Esophagus muscularis mucosa (tissue), 4 donors: ENCODE results near the gene ITLN1. TPM values are rescaled to one million over a fixed set of nuclear protein-coding genes. Genes with fewer than 3 reads are reported as not detected.
"Not testable (repeated sequence)": the region's sequence is repeated elsewhere in the genome, so short reads cannot be mapped to it uniquely, and the experiment has no call there.

Source experiments
- DNase-seq: peaks from one replicate; pipeline ENCODE4 v3.0.0-alpha.2; 2017; ENCODE audit errors: extremely low spot score
- H3K27ac ChIP-seq, 4 donors: fragments of 200-600 bp; sonication (generic); replicated peaks in 1 of 4; 1 replicate in 3 of 4; 2 replicates in 1 of 4; pipeline ENCODE4 v1.5.1; 2016 to 2019; ENCODE audit warnings: mild to moderate bottlenecking in 1 of 4
- H3K27me3 ChIP-seq, 4 donors: fragments of 200-600 bp; sonication (generic); one replicate each; pipeline versions ENCODE4 v1.5.1 to v1.6.0; 2016 to 2019
- H3K36me3 ChIP-seq, 4 donors: fragments of 200-600 bp; sonication (generic); one replicate each; pipeline ENCODE4 v1.5.1; 2016 to 2019
- H3K4me1 ChIP-seq, 4 donors: fragments of 200-600 bp; sonication (generic); one replicate each; pipeline ENCODE4 v1.5.1; 2016 to 2019
- H3K4me3 ChIP-seq, 4 donors: fragments of 200-600 bp; sonication (generic); 1 replicate in 2 of 4; 2 replicates in 2 of 4; pipeline ENCODE4 v1.5.1; 2016 to 2019; ENCODE audit warnings: mild to moderate bottlenecking in 4 of 4, moderate library complexity in 1 of 4
- H3K9me3 ChIP-seq, 4 donors: fragments of 200-600 bp; sonication (generic); 1 replicate in 3 of 4; 2 replicates in 1 of 4; pipeline ENCODE4 v1.5.1; 2016 to 2019
- CTCF ChIP-seq, 3 experiments: fragments of 200-600 bp in 2 of 3; fragments of 450-650 bp in 1 of 3; sonication (generic) in 2 of 3; IDR thresholded peaks; one replicate each; pipeline ENCODE4 v1.5.1; 2017 to 2019; ENCODE audit warnings: antibody characterized with exemption in 3 of 3, mild to moderate bottlenecking in 2 of 3, moderate library complexity in 1 of 3
- EP300 ChIP-seq: sonication (generic); formaldehyde crosslinking; IDR thresholded peaks from one replicate; pipeline ENCODE4 v1.6.1; 2017; ENCODE audit warnings: antibody characterized with exemption
- POLR2A ChIP-seq: fragments of 450-650 bp; IDR thresholded peaks from one replicate; pipeline ENCODE4 v1.6.1; 2017; ENCODE audit warnings: antibody characterized with exemption, moderate library complexity, mild to moderate bottlenecking, low read depth
- POLR2AphosphoS5 ChIP-seq, 2 donors: sonication (generic); formaldehyde crosslinking; IDR thresholded peaks; one replicate each; pipeline ENCODE4 v1.6.1; 2017; ENCODE audit warnings: antibody characterized with exemption in 2 of 2
- WGBS: methylation state at CpG from one replicate; pipeline ENCODE4 v1.1.5; 2018; 5-methylcytosine and 5-hydroxymethylcytosine counted together
- intact Hi-C: fragments of 100-400 bp; cut with DNase I; formaldehyde crosslinking; loops from one replicate; pipeline ENCODE4 v1.15.1; 2023
- total RNA-seq, 4 donors: library from RNA; depleted of rRNA; stranded (reverse); fragments of >200 nt; gene quantifications; one replicate each; pipeline versions ENCODE4 v1.1.0 to v1.2.1, GENCODE V29; 2016

ITLN1 gene
- total RNA-seq, 4 donors from 2014 or later, result 0.66 to 2.2 TPM; not detected in 2

GRCh38 chr1:160904783-160905616 lies 20.0 kb upstream of the ITLN1 start:
- H3K36me3 ChIP-seq, result no peaks in the 10 kb centered on the region
- H3K27ac ChIP-seq, result no peak overlapping the region
- no peaks in the 10 kb centered on the region for H3K27me3 ChIP-seq
- no peak for DNase-seq
- TF ChIP-seq POLR2AphosphoS5 (IDR thresholded peaks at IDR 0.05) (no peak), EP300 (no peak), CTCF (IDR thresholded peaks at IDR 0.05) (no peak), POLR2A (no peak)
- intact Hi-C loops, result no loop called here
- peaks cover 0 to 11% (median 0%) of the 10 kb centered on the region in 4 donors for H3K4me1 ChIP-seq
- 60% methylated on average over 8 of the region's 8 CpGs for WGBS
- H3K9me3 ChIP-seq, result no peaks in the 10 kb centered on the region
- H3K4me3 ChIP-seq, result no peak overlapping the region

GRCh38 chr1:160902251-160902650 lies 17.3 kb upstream of the ITLN1 start:
- H3K36me3 ChIP-seq, H3K27me3 ChIP-seq, DNase-seq, H3K27ac ChIP-seq, H3K4me3 ChIP-seq, H3K9me3 ChIP-seq, intact Hi-C loops: not testable (repeated sequence)
- H3K4me1 ChIP-seq, result peaks cover 0 to 11% (median 0%) of the 10 kb centered on the region in 4 donors
- WGBS, result 60% methylated on average over 1 of the region's 1 CpG

- TF ChIP-seq POLR2A (no peak), CTCF (IDR thresholded peaks at IDR 0.05) (no peak), EP300 (no peak), POLR2AphosphoS5 (IDR thresholded peaks at IDR 0.05) (no peak)
- 93% methylated on average over 2 of the region's 2 CpGs for WGBS
- Histone ChIP-seq H3K27me3 (no peaks in the 10 kb centered on the region), H3K27ac (no peak overlapping the region), H3K4me3 (no peak overlapping the region), H3K36me3 (no peaks in the 10 kb centered on the region), H3K9me3 (no peaks in the 10 kb centered on the region), H3K4me1 (peaks cover 0 to 9% (median 0%) of the 10 kb centered on the region in 4 donors)
- no peak for DNase-seq
- intact Hi-C loops, result no loop called here
Measured at GRCh38 chr1:160901768-160902167, 16.8 kb upstream of the ITLN1 start.

GRCh38 chr1:160900683-160901082 lies 15.7 kb upstream of the ITLN1 start:
- H3K4me3 ChIP-seq, H3K36me3 ChIP-seq, DNase-seq, H3K9me3 ChIP-seq, H3K27ac ChIP-seq, H3K4me1 ChIP-seq, H3K27me3 ChIP-seq, intact Hi-C loops: not testable (repeated sequence)
- WGBS, result 69% methylated on average over 3 of the region's 3 CpGs

GRCh38 chr1:160894368-160895135 lies 9.6 kb upstream of the ITLN1 start:
- intact Hi-C loops, H3K27me3 ChIP-seq, DNase-seq, H3K27ac ChIP-seq, H3K4me1 ChIP-seq, H3K36me3 ChIP-seq, H3K4me3 ChIP-seq: not testable (repeated sequence)
- peaks cover 0 to 17% (median 4%) of the 10 kb centered on the region in 4 donors for H3K9me3 ChIP-seq
- WGBS, result 94% methylated on average over 15 of the region's 18 CpGs

GRCh38 chr1:160891474-160891873 lies 6.5 kb upstream of the ITLN1 start:
- no peaks in the 10 kb centered on the region for H3K27me3 ChIP-seq
- no peak overlapping the region for H3K4me3 ChIP-seq
- peaks cover 0 to 17% (median 4%) of the 10 kb centered on the region in 4 donors for H3K9me3 ChIP-seq
- H3K27ac ChIP-seq, result no peak overlapping the region
- intact Hi-C loops, result no loop called here
- DNase-seq, result no peak
- 35% methylated on average over 1 of the region's 2 CpGs for WGBS
- TF ChIP-seq POLR2A, result no peak
- no peak for TF ChIP-seq POLR2AphosphoS5 (IDR thresholded peaks at IDR 0.05)
- no peak for TF ChIP-seq EP300
- TF ChIP-seq CTCF (IDR thresholded peaks at IDR 0.05), result no peak
- no peaks in the 10 kb centered on the region for H3K36me3 ChIP-seq
- H3K4me1 ChIP-seq, result no peaks in the 10 kb centered on the region
